Psoas muscle (tissue), 8 donors: ENCODE measurements around the gene ZBP1. TPM values are rescaled to one million over a fixed set of nuclear protein-coding genes. Genes with fewer than 3 reads are reported as not detected.

Experiments
- ATAC-seq, 4 donors: fragments of 200-7000 bp; cut with Tn5 transposase; one replicate each; pipeline ENCODE4 v1.9.1; 2020; ENCODE audit warnings: moderate library complexity in 3 of 4, mild to moderate bottlenecking in 2 of 4
- DNase-seq, 2 donors: peaks; one replicate each; pipeline ENCODE4 v3.0.0-alpha.2; 2020
- H3K27ac ChIP-seq: fragments of 200-600 bp; one replicate; pipeline ENCODE4 v1.8.0; 2022
- H3K27me3 ChIP-seq, 3 donors: fragments of 200-600 bp in 1 of 3; one replicate each; pipeline versions ENCODE4 v1.6.1 to v1.8.0; 2013 to 2022; ENCODE audit warnings: low read length in 2 of 3, mild to moderate bottlenecking in 2 of 3, moderate library complexity in 1 of 3; ENCODE audit not compliant: insufficient read depth in 3 of 3
- H3K36me3 ChIP-seq, 2 donors: fragments of 200-600 bp in 1 of 2; one replicate each; pipeline versions ENCODE4 v1.6.1 to v1.8.0; 2013 to 2022; ENCODE audit warnings: low read depth in 1 of 2, mild to moderate bottlenecking in 1 of 2, moderate library complexity in 1 of 2; ENCODE audit not compliant: insufficient read depth in 1 of 2
- H3K4me1 ChIP-seq: fragments of 200-600 bp; one replicate; pipeline ENCODE4 v1.8.0; 2022
- H3K4me3 ChIP-seq: fragments of 200-600 bp; one replicate; pipeline ENCODE4 v1.8.0; 2022; ENCODE audit warnings: mild to moderate bottlenecking
- H3K9me3 ChIP-seq: fragments of 200-600 bp; one replicate; pipeline ENCODE4 v1.8.0; 2022
- CTCF ChIP-seq: fragments of 200-600 bp; IDR thresholded peaks from one replicate; pipeline ENCODE4 v1.8.0; 2022; ENCODE audit warnings: antibody characterized with exemption
- WGBS, 3 donors: extraction: QIAGEN DNeasy Blood & Tissue Kit; methylation state at CpG; one replicate each; pipeline versions ENCODE4 v1.1.6 to v1.1.7; 2013; 5-methylcytosine and 5-hydroxymethylcytosine counted together
- intact Hi-C, 2 donors: fragments of 100-400 bp; cut with DNase I; formaldehyde crosslinking; loops; one replicate each; pipeline versions ENCODE4 v1.11.0 to v1.14.2; 2022
- polyA plus RNA-seq, 3 donors: library from polyadenylated mRNA; stranded (reverse); fragments of 200-250 nt; gene quantifications; one replicate each; pipeline ENCODE4 v1.2.3, GENCODE V29; 2013
- total RNA-seq, 4 donors: library from RNA; stranded (reverse); fragmentation: NEBNext Ultra II Directional in 2 of 4; extraction: Animal tissue kit (Norgen Biotek cat#: 25700) in 2 of 4; gene quantifications; one replicate each; pipeline versions ENCODE4 v1.2.1 to v1.2.4, GENCODE V29; 2021 to 2023
- donor health status: healthy with polysubstance abuse.
- donor health status: DM: no; HTN: no; CAD: no; lungs with moderate emphysema.
- donor health status: Bipolar disorder and iron deficiency.
- donor health status: healthy.
- donor health status: DM: yes; HTN: yes; CAD: no.
- donor health status: DM: no; HTN: no; CAD: no.
- donor health status: DM: no; HTN: no; CAD: no.
- donor health status: DM: yes; HTN: yes; CAD: no.

ZBP1 gene
- total and polyA plus RNA-seq, 7 donors = 0.07 to 0.50 (median 0.20) TPM; not detected in 2

- intact Hi-C loops = no loop called here
- WGBS, 3 donors = 80 to 83% (median 82%) methylated on average over 3 of the region's 3 CpGs
- H3K4me3 ChIP-seq = no peak overlapping the region
- ATAC-seq = no peak
- H3K27me3 ChIP-seq = peaks cover 0 to 37% (median 9%) of the 10 kb centered on the region in 3 donors
- TF ChIP-seq CTCF = no peak
- no peak overlapping the region for H3K27ac ChIP-seq
- H3K4me1 ChIP-seq = no peaks in the 10 kb centered on the region
- no peaks in the 10 kb centered on the region for H3K36me3 ChIP-seq
- DNase-seq = no peak
- no peaks in the 10 kb centered on the region for H3K9me3 ChIP-seq
These were observed 63.3 kb downstream of the ZBP1 start for GRCh38 chr20:57556980-57557274.

- Histone ChIP-seq H3K27ac (no peak overlapping the region), H3K9me3 (no peaks in the 10 kb centered on the region), H3K4me1 (no peaks in the 10 kb centered on the region), H3K4me3 (no peak overlapping the region), H3K27me3 (peaks cover 0 to 43% (median 9%) of the 10 kb centered on the region in 3 donors), H3K36me3 (no peaks in the 10 kb centered on the region)
- DNase-seq (no peak), ATAC-seq (no peak)
- WGBS, 3 donors = 79 to 85% (median 81%) methylated on average over 11 of the region's 11 CpGs
- TF ChIP-seq CTCF = no peak
- intact Hi-C loops = no loop called here
These were observed 64.6 kb downstream of the ZBP1 start for GRCh38 chr20:57555457-57556184.

Other genes with a start within 250 kb of the ZBP1 start
- gene RBM38, start 229.0 kb downstream of the ZBP1 start, total RNA-seq = 100 to 1,000 TPM in 2 of 4 donors, 10 to 100 TPM in 2; 73.2 to 202 (median 93.0) TPM
- gene RBM38, start 229.0 kb downstream of the ZBP1 start, polyA plus RNA-seq = 100 to 1,000 TPM; 135 to 308 (median 144) TPM
- gene CTCFL, start 95.3 kb downstream of the ZBP1 start, total RNA-seq = not detected
- gene CTCFL, start 95.3 kb downstream of the ZBP1 start, polyA plus RNA-seq = not detected
- gene PCK1, start 59.3 kb downstream of the ZBP1 start, total RNA-seq = under 1 TPM; 0.26 to 0.63 (median 0.38) TPM
- gene PCK1, start 59.3 kb downstream of the ZBP1 start, polyA plus RNA-seq = under 1 TPM; 0.24 to 0.81 (median 0.53) TPM
- gene PMEPA1, start 89.6 kb upstream of the ZBP1 start, total RNA-seq = 10 to 100 TPM in 3 of 4 donors, 1 to 10 TPM in 1; 8.9 to 19.5 (median 15.6) TPM
- gene PMEPA1, start 89.6 kb upstream of the ZBP1 start, polyA plus RNA-seq = 10 to 100 TPM; 17.1 to 34.0 (median 30.7) TPM